HepG2 (cell line): ENCODE data around the gene URM1.

ENCODE experiments used
- CEBPB ChIP-seq: IDR thresholded peaks from 2 replicates; pipeline ENCODE4 v1.6.1; 2011; ENCODE audit warnings: low read depth, low read length, improper control_type of control experiment, borderline replicate concordance
- DNMT1 ChIP-seq: sonication (generic); formaldehyde crosslinking; IDR thresholded peaks from 2 replicates; pipeline ENCODE4 v1.5.1; 2020; ENCODE audit warnings: mild to moderate bottlenecking, missing genetic modification reagents
- ETV6 ChIP-seq: sonication (generic); formaldehyde crosslinking; conservative IDR thresholded peaks from 2 replicates; pipeline ENCODE4 v1.4.0; 2020; ENCODE audit warnings: missing genetic modification reagents
- EZH2 ChIP-seq: conservative IDR thresholded peaks from 2 replicates; pipeline ENCODE4 v1.6.1; 2012; ENCODE audit warnings: mild to moderate bottlenecking, low read depth, low read length, moderate library complexity
- KLF16 ChIP-seq, 2 experiments: sonication (generic) in 1 of 2; formaldehyde crosslinking in 1 of 2; IDR thresholded peaks; 2 replicates each; pipeline versions ENCODE4 v1.6.1 to v1.8.0; 2016 to 2023; ENCODE audit warnings: missing genetic modification reagents in 2 of 2, missing compliant biosample characterization in 1 of 2
- POLR2AphosphoS5 ChIP-seq: IDR thresholded peaks from 2 replicates; pipeline ENCODE4 v1.6.1; 2012; ENCODE audit warnings: low read depth, low read length
- TCF12 ChIP-seq, 2 experiments: fragments of 450-650 bp in 1 of 2; sonication (generic) in 1 of 2; formaldehyde crosslinking in 1 of 2; IDR thresholded peaks; 2 replicates each; pipeline versions ENCODE4 v1.6.1 to v1.8.0; 2017 to 2022; ENCODE audit warnings: antibody characterized with exemption in 1 of 2, mild to moderate bottlenecking in 1 of 2, missing genetic modification reagents in 1 of 2, moderate library complexity in 1 of 2
- TCF7 ChIP-seq: sonication (generic); IDR thresholded peaks from 2 replicates; pipeline ENCODE4 v1.6.1; 2016; ENCODE audit warnings: antibody characterized with exemption, low read depth
- ZFP36L1 ChIP-seq: sonication (generic); formaldehyde crosslinking; IDR thresholded peaks from 2 replicates; pipeline ENCODE4 v1.8.0; 2022; ENCODE audit warnings: mild to moderate bottlenecking, missing genetic modification reagents, moderate library complexity
- ZNF788 ChIP-seq: sonication (generic); formaldehyde crosslinking; IDR thresholded peaks from 2 replicates; pipeline ENCODE4 v1.5.0; 2020; ENCODE audit warnings: mild to moderate bottlenecking, missing genetic modification reagents, borderline replicate concordance
- TF ChIP-seq, protein P1 (sequence below): sonication (generic); formaldehyde crosslinking; IDR thresholded peaks from 2 replicates; pipeline ENCODE4 v1.4.0; 2020; ENCODE audit warnings: missing genetic modification reagents
- TF ChIP-seq, protein P2 (sequence below): sonication (generic); formaldehyde crosslinking; IDR thresholded peaks from 2 replicates; pipeline ENCODE4 v1.5.0; 2020; ENCODE audit warnings: mild to moderate bottlenecking, missing genetic modification reagents, moderate library complexity
- TF ChIP-seq, protein P3 (sequence below): IDR thresholded peaks from 2 replicates; pipeline ENCODE4 v1.6.1; 2012; ENCODE audit warnings: inconsistent platforms

DNA sequence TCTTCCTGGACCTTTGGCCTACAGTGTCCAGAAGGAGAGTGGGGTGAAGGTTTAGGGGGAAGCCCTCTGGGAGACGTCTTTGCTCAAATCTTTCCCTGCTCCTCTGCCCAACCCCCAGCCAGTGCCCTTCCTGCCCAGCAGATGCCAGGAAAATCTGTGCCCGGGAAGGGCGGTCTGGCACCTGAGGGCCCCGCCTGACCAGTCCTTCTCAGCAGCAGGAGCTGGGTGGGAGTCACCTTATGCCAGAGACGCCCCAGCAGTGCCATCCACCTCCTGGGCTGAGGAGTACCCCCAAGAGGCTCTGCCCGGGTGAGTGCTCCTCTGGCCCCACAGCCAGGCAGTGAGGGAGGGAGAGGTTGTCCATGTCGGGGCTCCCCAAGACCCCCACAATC, 34.6 kb downstream of the URM1 start:
- TF ChIP-seq DNMT1 (no peak), POLR2AphosphoS5 (no peak), KLF16 (CRISPR knock-in tag; IDR thresholded peaks at IDR 0.05) (no peak), TCF12 (IDR thresholded peaks at IDR 0.05) (no peak), TCF12 (CRISPR knock-in tag; IDR thresholded peaks at IDR 0.05) (no peak), ZNF788 (CRISPR knock-in tag) (no peak), TCF7 (no peak), CEBPB (no peak), ZFP36L1 (CRISPR knock-in tag) (no peak), EZH2 (no peak), ETV6 (no peak)
- TF ChIP-seq, protein P1, sequence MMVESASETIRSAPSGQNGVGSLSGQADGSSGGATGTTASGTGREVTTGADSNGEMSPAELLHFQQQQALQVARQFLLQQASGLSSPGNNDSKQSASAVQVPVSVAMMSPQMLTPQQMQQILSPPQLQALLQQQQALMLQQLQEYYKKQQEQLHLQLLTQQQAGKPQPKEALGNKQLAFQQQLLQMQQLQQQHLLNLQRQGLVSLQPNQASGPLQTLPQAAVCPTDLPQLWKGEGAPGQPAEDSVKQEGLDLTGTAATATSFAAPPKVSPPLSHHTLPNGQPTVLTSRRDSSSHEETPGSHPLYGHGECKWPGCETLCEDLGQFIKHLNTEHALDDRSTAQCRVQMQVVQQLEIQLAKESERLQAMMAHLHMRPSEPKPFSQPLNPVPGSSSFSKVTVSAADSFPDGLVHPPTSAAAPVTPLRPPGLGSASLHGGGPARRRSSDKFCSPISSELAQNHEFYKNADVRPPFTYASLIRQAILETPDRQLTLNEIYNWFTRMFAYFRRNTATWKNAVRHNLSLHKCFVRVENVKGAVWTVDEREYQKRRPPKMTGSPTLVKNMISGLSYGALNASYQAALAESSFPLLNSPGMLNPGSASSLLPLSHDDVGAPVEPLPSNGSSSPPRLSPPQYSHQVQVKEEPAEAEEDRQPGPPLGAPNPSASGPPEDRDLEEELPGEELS (CRISPR knock-in tag), result no peak
- TF ChIP-seq, protein P2, sequence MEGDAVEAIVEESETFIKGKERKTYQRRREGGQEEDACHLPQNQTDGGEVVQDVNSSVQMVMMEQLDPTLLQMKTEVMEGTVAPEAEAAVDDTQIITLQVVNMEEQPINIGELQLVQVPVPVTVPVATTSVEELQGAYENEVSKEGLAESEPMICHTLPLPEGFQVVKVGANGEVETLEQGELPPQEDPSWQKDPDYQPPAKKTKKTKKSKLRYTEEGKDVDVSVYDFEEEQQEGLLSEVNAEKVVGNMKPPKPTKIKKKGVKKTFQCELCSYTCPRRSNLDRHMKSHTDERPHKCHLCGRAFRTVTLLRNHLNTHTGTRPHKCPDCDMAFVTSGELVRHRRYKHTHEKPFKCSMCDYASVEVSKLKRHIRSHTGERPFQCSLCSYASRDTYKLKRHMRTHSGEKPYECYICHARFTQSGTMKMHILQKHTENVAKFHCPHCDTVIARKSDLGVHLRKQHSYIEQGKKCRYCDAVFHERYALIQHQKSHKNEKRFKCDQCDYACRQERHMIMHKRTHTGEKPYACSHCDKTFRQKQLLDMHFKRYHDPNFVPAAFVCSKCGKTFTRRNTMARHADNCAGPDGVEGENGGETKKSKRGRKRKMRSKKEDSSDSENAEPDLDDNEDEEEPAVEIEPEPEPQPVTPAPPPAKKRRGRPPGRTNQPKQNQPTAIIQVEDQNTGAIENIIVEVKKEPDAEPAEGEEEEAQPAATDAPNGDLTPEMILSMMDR (CRISPR knock-in tag), result no peak
- TF ChIP-seq, protein P3, sequence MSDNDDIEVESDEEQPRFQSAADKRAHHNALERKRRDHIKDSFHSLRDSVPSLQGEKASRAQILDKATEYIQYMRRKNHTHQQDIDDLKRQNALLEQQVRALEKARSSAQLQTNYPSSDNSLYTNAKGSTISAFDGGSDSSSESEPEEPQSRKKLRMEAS, result no peak
